GM12878 (cell line): Measurements from ENCODE around the gene CLASP1.

Experiments used
- CTCF ChIP-seq, 3 experiments: IDR thresholded peaks in 2 of 3; conservative IDR thresholded peaks in 1 of 3; 2 replicates each; pipeline ENCODE4 v1.5.1; 2011; ENCODE audit warnings: low read depth in 3 of 3, low read length in 3 of 3, mild to moderate bottlenecking in 3 of 3, control low read depth in 2 of 3, moderate library complexity in 2 of 3, inconsistent platforms in 1 of 3, mixed read lengths in 1 of 3; ENCODE audit not compliant: control insufficient read depth in 2 of 3, insufficient read depth in 1 of 3; ENCODE audit errors: extremely low read depth in 1 of 3
- RAD21 ChIP-seq: IDR thresholded peaks from 2 replicates; pipeline ENCODE4 v1.6.1; 2011; ENCODE audit warnings: mild to moderate bottlenecking, low read depth, low read length, moderate library complexity; ENCODE audit not compliant: insufficient read depth

GRCh38 chr2:121492409-121492808 is 156.9 kb downstream of the CLASP1 start:
- TF ChIP-seq CTCF (IDR thresholded peaks at IDR 0.05 in 2 of 3, conservative IDR thresholded peaks at IDR 0.05 in 1 of 3; ENCODE audit: control insufficient read depth in 2 of 3, extremely low read depth in 1 of 3, insufficient read depth in 1 of 3, low read depth in 3 of 3, low read length in 3 of 3): no peak
- TF ChIP-seq RAD21: no peak
